Astrocyte (in vitro differentiated cells and primary cell): Measurements from ENCODE around the gene TRAF3IP3.

ENCODE experiments used
- EZH2 ChIP-seq: IDR thresholded peaks from 2 replicates; pipeline ENCODE4 v1.6.1; 2012; ENCODE audit warnings: mild to moderate bottlenecking, low read length, inconsistent platforms; ENCODE audit not compliant: insufficient read depth
- TF ChIP-seq, protein P1 (sequence below): IDR thresholded peaks from 2 replicates; pipeline ENCODE4 v1.5.1; 2011; ENCODE audit warnings: low read depth, mild to moderate bottlenecking, inconsistent platforms, low read length, moderate library complexity; ENCODE audit not compliant: insufficient read depth

DNA sequence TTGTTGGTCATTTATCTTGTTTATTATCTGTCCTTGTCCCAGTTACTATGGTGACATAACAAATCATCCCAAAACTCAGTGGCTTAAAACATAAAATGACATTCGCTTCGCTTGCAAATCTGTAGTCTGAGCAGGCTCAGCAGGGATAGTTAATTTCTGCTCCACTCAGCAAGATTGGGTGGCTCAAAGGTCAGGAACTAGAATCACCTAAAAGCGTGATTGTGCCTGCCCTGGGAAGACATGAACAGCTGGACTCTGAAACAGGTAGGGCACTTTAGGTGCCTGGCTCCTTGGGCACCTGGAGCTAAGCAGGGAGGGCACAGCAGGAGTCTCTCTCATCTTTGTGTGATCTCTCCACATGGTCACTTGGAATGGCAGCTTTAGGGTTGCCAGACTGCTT lies 14.7 kb upstream of the TRAF3IP3 start:
- TF ChIP-seq, protein P1, sequence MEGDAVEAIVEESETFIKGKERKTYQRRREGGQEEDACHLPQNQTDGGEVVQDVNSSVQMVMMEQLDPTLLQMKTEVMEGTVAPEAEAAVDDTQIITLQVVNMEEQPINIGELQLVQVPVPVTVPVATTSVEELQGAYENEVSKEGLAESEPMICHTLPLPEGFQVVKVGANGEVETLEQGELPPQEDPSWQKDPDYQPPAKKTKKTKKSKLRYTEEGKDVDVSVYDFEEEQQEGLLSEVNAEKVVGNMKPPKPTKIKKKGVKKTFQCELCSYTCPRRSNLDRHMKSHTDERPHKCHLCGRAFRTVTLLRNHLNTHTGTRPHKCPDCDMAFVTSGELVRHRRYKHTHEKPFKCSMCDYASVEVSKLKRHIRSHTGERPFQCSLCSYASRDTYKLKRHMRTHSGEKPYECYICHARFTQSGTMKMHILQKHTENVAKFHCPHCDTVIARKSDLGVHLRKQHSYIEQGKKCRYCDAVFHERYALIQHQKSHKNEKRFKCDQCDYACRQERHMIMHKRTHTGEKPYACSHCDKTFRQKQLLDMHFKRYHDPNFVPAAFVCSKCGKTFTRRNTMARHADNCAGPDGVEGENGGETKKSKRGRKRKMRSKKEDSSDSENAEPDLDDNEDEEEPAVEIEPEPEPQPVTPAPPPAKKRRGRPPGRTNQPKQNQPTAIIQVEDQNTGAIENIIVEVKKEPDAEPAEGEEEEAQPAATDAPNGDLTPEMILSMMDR: no peak
- TF ChIP-seq EZH2: no peak
